Renal pelvis (tissue), 12 donors: ENCODE data around the gene LPIN3. TPM values are rescaled to one million over a fixed set of nuclear protein-coding genes. Genes with fewer than 3 reads are reported as not detected.
"Not testable (repeated sequence)": the region's sequence is repeated elsewhere in the genome, so short reads cannot be mapped to it uniquely, and the experiment has no call there.

Experiments used
- DNase-seq: peaks from one replicate; pipeline ENCODE4 v3.0.0-alpha.2; 2013
- long read RNA-seq, 16 experiments: transcript quantifications; one replicate each; lab custom pipeline, GENCODE V29; 2026
- polyA plus RNA-seq, 3 donors: library from polyadenylated mRNA; unstranded; fragments of 120-200 nt; gene quantifications; one replicate each; pipeline ENCODE4 v1.2.1, GENCODE V29; 2013; ENCODE audit not compliant: insufficient read length in 3 of 3

The LPIN3 gene
- 10 to 100 TPM; 11.0 to 20.9 (median 18.5) TPM for polyA plus RNA-seq
- long read RNA-seq, donor 1 = 0 reads
- long read RNA-seq, donor 2, partial matches to known transcripts = 0 of 1 reads
- long read RNA-seq, donor 2, other reads (novel, unspliced or antisense) = 0 of 1 reads
- long read RNA-seq, donor 3 = 0 reads
- long read RNA-seq, donor 4 = 0 reads
- long read RNA-seq, donor 5 = 0 reads
- long read RNA-seq, donor 6, partial matches to known transcripts = 0 of 1 reads
- long read RNA-seq, donor 6, other reads (novel, unspliced or antisense) = 0 of 1 reads
- long read RNA-seq, donor 7, partial matches to known transcripts = 14 of 14 reads
- long read RNA-seq, donor 7, other reads (novel, unspliced or antisense) = 0 of 14 reads
- long read RNA-seq, donor 8 = 0 reads
- long read RNA-seq, donor 9, partial matches to known transcripts = 0 of 2 reads
- long read RNA-seq, donor 9, other reads (novel, unspliced or antisense) = 0 of 2 reads
- long read RNA-seq, donor 10 = 0 reads
- long read RNA-seq, donor 11, partial matches to known transcripts = 0 of 5 reads
- long read RNA-seq, donor 11, other reads (novel, unspliced or antisense) = 5 of 5 reads
- long read RNA-seq, donor 12, partial matches to known transcripts = 0 of 2 reads
- long read RNA-seq, donor 12, other reads (novel, unspliced or antisense) = 0 of 2 reads
- long read RNA-seq, donor 13, partial matches to known transcripts = 0 of 1 reads
- long read RNA-seq, donor 13, other reads (novel, unspliced or antisense) = 0 of 1 reads
- long read RNA-seq, donor 14 = 0 reads
- long read RNA-seq, donor 15 = 0 reads
- long read RNA-seq, donor 16 = 0 reads

GRCh38 chr20:41340327-41341055 is at the start of gene LPIN3:
Gene LPIN3 (plus strand): TSS chr20:41340821. CDS start chr20:41345804, 4,983 bp downstream.
- DNase-seq = peak; percentile 84

DNA sequence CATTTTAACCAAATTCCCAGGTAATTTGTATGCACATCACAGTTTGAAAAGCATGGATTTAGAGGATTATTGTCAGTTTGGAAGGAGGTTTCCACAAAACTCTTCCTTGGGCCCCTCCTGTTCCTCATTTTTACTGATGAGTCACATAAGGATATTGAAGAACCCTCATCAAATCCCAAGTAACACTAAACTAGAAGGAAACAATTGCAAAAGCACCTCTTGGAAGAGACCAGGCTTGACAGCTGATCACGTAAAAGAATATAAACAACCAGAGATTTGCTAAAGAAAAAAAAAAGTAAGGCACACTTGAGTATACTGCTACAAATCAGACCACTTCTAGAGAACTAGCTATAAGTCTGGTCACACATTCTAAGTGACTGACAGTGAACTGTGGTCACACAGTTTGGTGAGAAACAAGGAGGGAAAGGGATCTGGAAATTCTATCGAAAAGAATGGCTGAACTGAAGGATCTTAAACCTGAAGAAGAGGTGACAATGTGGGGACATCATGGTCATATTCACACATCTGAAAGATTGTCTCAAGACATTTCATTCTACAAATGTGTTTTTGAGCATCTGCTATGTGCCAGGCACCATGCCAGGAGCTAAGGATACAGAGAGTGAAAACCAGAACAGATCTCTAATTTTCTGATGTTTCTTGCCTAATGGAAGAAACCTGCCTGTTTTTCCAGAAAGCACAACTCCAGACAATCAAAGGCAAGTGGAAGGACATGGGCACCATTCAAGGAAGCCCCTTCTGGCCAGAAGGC is 47.2 kb upstream of the LPIN3 start:
- DNase-seq = no peak

GRCh38 chr20:41299899-41300298 is 40.7 kb upstream of the LPIN3 start:
- DNase-seq = no peak

DNA sequence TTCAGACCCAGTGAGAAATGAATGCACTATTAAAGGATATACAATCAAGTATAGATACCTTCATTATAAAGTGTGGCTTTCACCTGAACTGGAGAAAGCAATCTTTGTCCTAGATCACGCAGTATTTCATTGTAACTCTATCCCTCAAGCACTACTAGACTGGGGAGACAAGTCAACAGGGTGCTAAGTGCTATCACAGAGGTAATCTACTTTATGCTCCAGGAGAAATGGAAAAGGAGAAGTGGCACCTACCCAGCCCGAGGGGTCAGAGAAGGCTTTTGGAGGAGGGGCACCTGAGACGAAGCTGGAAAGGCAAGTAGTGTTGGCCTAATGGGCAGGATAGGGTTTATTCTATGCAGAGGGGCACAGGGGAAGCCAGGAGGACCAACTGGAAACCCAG is 40.2 kb upstream of the LPIN3 start:
- no peak for DNase-seq

- DNase-seq = no peak
Observed at GRCh38 chr20:41300886-41301285, 39.7 kb upstream of the LPIN3 start.

DNA sequence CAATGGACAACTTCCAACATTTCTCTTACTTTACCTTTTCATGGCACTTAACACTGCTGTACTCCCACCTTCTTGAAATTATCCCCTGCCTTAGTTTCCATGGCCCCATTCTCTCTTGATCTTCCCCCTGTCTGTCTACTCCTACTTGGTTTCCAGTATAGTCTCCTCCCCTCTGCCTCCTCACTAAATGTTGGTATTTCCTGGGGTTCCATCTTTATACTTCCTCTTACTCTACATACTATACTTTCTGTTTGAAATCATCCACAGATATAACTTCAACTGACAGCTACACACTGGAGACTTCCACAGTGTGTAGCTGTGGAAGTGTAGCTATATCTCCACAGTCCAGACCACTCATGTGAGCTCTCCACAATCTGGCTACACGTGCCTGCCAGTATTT is 36.6 kb upstream of the LPIN3 start:
- DNase-seq = no peak

DNA sequence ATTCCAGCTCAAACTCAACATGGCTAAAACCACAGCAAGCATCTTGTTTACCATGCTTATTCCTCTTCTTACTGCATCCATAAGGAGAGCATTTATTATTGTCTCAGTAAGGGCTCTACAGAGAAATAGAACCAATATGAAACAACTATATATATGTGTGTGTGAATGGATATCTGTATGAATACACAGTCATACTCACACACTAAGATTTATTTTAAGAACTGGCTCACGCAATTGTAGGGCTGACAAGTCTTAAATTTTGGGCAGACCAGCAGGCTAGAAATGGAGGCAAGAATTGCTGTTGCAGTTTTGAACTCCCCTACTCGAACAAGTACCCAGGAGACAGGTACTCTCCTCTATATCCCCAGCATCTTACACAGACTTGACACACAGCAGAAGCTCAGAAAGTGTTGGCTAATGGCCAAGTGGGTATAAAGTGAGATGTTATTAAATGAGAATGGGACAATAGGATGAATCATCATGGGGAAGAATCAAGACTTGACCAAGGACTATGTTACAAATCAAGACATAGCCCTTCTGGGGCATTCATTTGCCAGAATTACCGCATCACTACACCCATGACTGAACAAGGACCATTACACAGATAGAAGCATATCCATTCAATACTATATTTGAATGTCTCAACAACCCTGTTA is 36.1 kb upstream of the LPIN3 start:
- DNase-seq = no peak

DNA sequence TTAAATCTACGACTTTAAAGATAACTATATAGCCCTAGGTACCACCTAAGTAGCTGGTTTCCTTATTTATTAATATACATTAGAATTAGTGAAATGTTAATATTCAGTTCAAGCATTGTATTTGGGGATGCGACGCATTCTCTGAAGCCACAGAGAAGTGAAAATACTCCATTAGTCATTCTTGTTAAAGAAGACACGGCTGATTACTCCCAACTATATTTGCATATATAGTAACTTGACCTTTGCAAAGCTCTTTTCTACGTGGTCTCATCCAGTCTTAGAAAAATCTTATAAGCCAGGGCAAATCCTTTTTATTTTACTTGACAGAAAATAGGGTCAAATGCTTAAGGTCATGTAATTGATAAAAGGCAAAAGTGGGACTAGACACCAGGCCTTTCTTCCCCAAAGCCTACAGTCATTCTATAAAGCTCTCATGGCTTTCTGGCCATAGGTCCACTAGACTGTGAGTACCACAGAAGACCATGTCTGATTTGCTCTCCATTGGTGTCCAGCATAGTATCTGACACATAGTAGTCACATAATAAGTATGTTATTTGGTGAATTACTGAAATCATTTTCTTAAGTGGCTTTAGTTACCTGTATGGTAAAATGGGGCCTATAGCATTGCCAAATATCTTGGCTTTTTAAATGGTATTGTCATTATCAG is 34.4 kb upstream of the LPIN3 start:
- DNase-seq = no peak

DNA sequence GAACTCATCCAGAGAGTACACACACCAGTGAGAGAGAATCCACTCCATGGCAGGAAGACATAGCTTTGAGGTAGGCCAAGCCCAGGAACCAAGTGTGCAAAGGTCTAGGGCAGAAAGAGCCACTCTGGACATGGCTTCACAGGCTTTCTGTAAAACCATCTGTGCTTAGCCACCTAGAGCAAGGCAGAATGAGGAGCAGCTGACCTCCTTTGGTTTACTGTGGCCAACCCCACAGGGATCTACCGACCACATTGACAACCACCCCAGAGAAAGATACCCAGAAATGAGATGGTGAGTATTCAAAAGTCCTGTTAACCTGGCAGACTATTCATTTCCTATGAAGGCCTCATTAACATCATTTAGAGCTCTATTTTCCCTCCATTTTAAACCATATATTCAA is 33.6 kb upstream of the LPIN3 start:
- DNase-seq = no peak

- peak; percentile 40 for DNase-seq
Observed at GRCh38 chr20:41308290-41308711, 32.3 kb upstream of the LPIN3 start.

DNA sequence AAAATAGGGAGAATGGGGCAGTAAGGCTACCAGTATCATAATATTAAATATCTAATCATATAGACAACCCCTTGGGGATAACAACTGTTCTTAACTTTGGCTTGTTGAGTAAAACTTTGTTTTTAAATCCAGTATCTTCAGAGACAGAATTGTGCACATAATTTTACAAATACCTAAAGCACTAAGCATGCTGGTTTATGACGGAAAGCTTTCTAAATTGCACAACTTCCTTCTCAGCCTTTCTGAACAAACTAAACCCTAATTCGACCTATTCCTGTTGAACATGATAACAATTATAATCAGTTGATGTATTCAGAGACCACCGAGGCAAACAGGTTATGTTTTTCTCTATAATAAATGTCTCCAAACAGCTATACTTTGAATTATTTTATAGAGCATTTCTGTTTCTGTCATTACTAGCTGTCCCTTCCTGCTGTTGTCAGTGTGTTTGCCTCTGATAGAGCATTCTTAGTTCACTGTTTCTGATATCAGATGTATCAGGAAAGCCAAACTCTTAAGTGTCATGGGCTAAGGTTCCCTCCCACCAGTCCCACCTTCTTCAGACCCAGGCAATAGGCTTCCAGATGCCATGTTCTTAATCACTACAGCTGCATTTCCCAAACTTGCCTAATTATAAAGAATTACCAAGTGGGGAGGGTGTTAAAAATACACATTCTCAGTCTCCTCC is 31.8 kb upstream of the LPIN3 start:
- no peak for DNase-seq

- no peak for DNase-seq
Observed at GRCh38 chr20:41309817-41310216, 30.8 kb upstream of the LPIN3 start.

- DNase-seq = not testable (repeated sequence)
Observed at GRCh38 chr20:41312009-41312408, 28.6 kb upstream of the LPIN3 start.

DNA sequence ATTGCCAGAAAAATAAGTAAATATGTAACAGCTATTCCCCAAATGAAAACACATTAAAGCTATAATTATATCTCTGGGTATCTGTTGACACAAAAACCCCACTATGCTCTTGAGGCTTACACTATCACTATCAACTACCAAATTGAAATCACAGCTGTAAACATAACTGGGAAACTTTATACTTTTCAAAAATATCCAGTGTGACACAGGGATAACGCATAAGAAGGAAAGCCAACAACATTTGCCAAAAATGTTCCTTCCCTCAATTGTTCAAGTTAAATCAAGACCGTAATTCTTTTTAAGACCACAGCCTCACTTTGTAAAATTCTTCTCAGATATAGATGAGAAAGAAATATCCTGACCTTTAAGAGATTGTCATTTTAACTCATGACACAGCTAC is 26.2 kb upstream of the LPIN3 start:
- DNase-seq = no peak

DNA sequence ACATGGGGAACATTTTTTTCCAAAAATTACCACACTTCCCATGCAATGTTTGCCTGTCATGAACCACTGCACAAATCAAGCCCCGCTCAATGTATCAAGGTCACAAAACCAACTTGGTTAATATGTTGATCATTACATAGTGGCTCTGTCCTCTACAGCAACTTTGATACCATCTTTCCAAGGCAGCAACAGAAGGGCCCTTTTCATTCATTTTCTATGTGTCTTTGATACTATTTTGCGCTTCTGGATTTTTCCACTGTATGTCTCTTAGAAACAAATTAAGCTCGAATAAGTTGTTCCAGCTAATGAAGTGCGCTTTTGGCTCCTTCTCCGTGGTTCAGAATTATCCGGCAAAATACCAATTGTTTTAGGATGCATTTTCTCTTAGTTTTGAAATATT is 24.6 kb upstream of the LPIN3 start:
- no peak for DNase-seq

DNA sequence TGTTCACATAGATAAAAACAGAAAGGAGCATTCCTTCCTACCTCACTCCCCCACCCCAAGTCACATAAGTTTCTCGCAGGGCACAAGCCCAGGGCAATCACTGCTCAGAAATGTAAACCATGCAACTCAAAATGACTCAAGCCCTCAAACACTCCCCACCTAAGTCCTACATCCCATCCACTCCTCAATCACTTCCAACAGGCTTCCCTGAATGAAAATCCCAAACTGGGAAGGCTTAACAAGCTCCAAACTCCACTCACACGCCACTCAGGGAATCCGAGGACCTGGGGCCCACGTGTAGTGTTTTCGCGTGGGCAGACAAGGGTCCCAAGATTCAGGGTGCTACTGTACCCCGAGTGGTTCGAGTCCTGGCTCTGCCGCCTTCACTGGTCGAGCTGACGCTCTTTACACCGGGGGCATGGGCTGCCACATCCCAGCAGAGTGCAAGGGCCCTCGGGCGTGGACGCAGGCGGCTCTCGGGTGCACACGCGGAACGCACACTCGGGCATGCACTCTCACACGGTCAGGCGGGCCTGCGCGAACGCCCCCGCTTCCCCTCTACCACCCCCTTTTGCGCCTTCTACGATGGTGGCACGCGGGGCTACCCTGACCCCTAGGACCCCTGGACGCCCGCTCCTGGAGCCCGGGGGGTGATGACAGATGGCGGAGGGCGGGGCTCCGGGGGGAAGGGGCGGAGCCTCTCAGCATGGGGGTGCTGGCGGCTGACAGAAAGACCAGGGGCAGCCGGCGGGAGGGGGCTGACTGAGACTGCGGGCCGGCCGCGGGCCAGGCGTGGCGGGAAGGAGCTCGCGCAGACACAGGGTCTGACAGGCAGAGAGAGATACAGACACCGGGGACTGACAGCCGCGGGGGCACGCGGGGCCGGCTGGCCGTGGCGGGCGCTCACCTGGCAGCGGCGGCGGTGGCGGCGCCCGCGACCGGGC is 23.7 kb upstream of the LPIN3 start:
- peak; percentile 54 for DNase-seq

DNA sequence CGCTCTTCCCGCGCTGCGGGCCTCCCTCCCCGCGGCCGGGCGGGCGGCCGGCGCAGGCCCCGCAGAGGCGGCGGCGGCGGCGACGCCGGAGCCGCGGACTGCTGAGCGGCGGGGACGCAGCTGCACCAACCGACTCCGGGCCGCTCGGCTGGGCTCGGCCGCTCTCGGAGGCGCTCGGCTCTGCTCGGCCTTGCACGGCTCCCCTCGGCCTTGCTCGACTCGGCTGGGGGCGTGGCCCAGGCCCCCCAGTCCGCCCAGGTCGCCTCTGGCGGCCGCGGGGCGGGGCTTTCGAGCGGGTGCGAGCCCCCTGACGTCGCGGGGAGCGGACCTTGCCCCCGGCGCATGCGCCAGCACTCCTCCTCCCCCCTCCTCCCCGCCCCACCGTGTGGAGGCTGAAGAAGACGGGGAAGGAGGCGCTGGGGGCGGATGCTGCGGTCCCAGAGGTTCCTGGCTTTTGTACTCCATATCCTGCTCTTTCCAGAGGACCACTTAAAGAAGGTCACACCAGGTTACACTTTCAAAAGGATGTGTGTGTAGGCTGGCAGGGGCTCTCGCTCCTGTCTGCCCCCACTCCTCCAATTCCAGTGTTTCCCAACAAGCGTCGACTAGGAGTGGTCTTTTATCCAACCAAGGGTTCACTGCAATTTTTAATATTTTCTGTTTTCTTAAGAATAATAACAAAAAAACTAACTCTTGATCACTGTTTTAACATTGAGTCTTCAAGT is 22.9 kb upstream of the LPIN3 start, which contains the start of gene ZHX3:
Gene ZHX3, minus strand, starts transcription at position 186 of the 725 bp plus-strand sequence. CDS start 112,815 bp downstream, outside the sequence.
- peak; percentile 96 for DNase-seq

DNA sequence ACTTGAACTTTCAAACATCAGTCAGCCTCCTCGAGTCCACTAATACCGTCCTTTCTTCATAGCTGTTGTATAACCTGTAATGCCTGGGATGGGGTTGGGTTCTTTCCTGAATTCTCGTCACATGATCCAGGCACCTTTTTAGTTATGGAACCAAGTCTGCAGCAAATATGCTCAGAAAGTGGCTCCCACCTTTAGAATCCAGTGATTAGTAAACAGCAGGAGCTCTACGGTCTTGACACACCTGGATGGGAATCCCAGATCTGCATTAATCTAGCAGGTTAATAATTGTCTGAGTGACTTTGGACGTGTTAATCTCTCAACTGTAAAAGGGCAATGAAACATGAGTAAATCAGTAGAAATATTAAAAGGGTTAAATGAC is 22.4 kb upstream of the LPIN3 start:
- DNase-seq = no peak
